IPS DF 6.9 (cell line): ENCODE results near the gene MBIP.
"Not testable (repeated sequence)": the region's sequence is repeated elsewhere in the genome, so short reads cannot be mapped to it uniquely, and the experiment has no call there.

ENCODE experiments used
- DNase-seq: peaks from one replicate; pipeline ENCODE4 v3.0.0-alpha.2; 2013; ENCODE audit warnings: low read depth, low spot score
- H3K27ac ChIP-seq: one replicate; pipeline ENCODE4 v1.5.1; 2013; ENCODE audit warnings: low read length, control low read depth
- H3K27me3 ChIP-seq: 2 replicates; pipeline ENCODE4 v1.6.1; 2013; ENCODE audit warnings: mild to moderate bottlenecking, low read length; ENCODE audit not compliant: control insufficient read depth, insufficient read depth
- H3K36me3 ChIP-seq: 2 replicates; pipeline ENCODE4 v1.6.1; 2013; ENCODE audit warnings: low read length; ENCODE audit not compliant: control insufficient read depth, insufficient read depth
- H3K4me1 ChIP-seq: 2 replicates; pipeline ENCODE4 v1.6.1; 2013; ENCODE audit warnings: low read length; ENCODE audit not compliant: control insufficient read depth, insufficient read depth
- H3K4me3 ChIP-seq: 2 replicates; pipeline ENCODE4 v1.5.1; 2013; ENCODE audit warnings: mild to moderate bottlenecking, low read length
- H3K9me3 ChIP-seq: 2 replicates; pipeline ENCODE4 v1.6.1; 2013; ENCODE audit warnings: low read length, inconsistent platforms; ENCODE audit not compliant: control insufficient read depth, insufficient read depth
- WGBS: extraction: QIAGEN DNeasy Blood & Tissue Kit; methylation state at CpG from one replicate; pipeline ENCODE4 v1.1.7; 2013; ENCODE audit warnings: mixed read lengths, missing lambda C conversion rate; ENCODE audit not compliant: insufficient read length, insufficient coverage; 5-methylcytosine and 5-hydroxymethylcytosine counted together

The MBIP gene

DNA sequence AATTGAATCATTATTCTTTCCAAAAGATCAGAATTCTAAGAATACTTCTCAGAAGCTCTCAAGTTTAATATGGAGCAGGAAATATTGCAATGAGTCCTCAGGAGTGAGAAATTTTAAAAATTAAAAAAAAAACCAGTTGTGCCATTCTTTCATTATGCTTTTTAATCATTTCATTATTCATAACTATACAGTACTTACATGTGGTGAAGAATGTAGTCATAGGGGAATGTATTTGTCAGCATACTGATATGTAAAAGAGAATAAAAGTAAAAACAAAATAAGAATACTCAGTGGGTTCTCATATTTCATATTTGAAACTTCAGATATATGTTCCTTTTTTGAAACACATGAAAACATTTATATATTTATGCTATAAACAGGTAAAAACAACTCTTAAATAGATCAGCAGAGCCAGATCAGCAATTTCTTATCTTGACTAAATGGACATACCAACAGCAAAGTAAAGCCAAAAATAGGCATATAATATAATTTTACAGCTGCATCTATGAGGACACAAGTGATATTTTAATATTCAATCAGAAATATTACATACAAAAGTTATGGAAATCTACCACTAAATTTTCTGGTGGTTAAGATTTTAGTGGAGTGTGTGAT lies 19.9 kb upstream of the MBIP start:
- H3K27me3 ChIP-seq: no peaks in the 10 kb centered on the region
- no peak for DNase-seq

DNA sequence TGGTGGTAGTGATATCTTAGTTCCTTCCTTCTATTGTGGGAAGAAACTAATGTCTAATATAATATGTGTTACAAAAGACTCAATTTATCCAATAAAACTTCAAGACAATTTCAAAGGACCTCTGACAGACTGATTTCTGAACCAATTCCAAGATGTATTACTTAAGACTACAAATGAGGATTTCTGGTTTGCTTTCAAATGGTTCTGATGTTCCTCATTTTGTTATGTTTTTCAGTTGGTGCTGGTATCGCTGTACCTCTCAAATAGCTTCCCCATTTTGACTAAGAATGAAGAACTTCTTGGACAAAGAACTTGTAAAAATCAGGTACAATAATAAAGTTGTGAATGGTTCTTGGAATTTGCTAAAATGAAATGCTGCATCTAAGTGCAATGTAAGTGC lies 19.4 kb upstream of the MBIP start:
- H3K27ac ChIP-seq: no peak overlapping the region
- H3K36me3 ChIP-seq: no peaks in the 10 kb centered on the region
- H3K27me3 ChIP-seq: no peaks in the 10 kb centered on the region
- H3K4me3 ChIP-seq: no peak overlapping the region
- H3K4me1 ChIP-seq: no peaks in the 10 kb centered on the region
- no peak for DNase-seq
- WGBS: no CpG with 5 or more reads among the region's 1 CpG
- no peaks in the 10 kb centered on the region for H3K9me3 ChIP-seq

More for the DNA sequence above, 19.9 kb upstream of the MBIP start:
- Histone ChIP-seq H3K9me3 (no peaks in the 10 kb centered on the region), H3K27ac (no peak overlapping the region), H3K36me3 (no peaks in the 10 kb centered on the region), H3K4me1 (no peaks in the 10 kb centered on the region), H3K4me3 (no peak overlapping the region)

DNA sequence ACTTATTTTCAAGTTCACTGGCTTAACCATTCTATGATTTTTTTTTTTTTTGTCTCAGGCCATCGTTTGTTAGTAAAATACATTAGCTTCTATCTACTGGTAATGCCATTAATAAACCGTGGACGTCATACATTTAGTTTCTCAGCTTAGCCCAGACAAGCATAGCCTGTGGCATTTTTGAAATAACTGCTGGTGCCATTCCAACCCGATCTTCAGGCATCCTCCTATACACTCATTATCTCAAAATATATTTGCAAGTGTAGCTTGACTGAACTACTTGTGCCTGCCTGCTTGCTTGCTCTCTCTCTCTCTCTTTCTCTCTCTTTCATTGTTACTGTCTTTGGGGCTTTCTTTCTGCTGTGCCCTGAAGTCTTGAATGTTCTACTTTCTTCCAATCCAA lies 12.7 kb upstream of the MBIP start:
- no peak overlapping the region for H3K4me3 ChIP-seq
- no peaks in the 10 kb centered on the region for H3K27me3 ChIP-seq
- H3K4me1 ChIP-seq: no peaks in the 10 kb centered on the region
- no peak overlapping the region for H3K27ac ChIP-seq
- no peak for DNase-seq
- H3K9me3 ChIP-seq: no peaks in the 10 kb centered on the region
- no peaks in the 10 kb centered on the region for H3K36me3 ChIP-seq
- no CpG with 5 or more reads among the region's 4 CpGs for WGBS

DNA sequence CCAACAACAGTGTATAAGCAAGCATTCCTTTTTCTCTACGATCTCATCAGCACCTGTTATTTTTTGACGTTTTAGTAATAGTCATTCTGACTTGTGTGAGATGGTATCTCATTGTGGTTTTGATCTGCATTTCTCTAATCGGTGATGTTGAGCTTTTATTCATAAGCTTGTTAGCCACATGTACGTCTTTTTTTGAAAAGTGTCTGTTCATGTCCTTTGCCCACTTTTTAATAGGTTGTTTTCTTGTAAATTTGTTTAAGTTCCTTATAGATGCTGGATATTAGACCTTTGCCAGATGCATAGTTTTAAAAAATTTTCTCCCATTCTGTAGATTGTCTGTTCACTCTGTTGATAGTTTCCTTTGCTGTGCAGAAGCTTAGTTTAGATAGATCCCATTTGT lies 7.1 kb upstream of the MBIP start:
- H3K4me3 ChIP-seq, H3K9me3 ChIP-seq, DNase-seq, H3K27ac ChIP-seq, H3K36me3 ChIP-seq, H3K4me1 ChIP-seq, H3K27me3 ChIP-seq: not testable (repeated sequence)
- no CpG with 5 or more reads among the region's 4 CpGs for WGBS

DNA sequence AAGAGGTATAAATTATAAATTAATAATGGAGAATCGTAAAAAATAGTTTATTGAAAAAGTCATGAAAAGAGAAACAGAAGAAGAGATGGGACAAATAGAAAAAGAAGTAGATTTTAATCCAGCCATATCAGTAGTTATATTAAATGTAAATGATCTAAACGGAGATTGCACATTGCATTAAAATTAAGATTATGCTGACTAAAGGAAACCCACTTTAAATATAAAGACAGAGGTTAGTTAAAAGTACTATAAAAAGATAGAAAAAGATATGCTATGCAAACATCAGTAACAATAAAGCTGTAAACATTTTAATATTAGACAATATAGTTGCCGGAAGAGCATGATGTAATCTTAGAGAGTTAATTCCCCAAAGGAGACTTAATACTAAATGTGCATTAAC lies 5.4 kb upstream of the MBIP start:
- WGBS: 100% methylated on average over 1 of the region's 3 CpGs

DNA sequence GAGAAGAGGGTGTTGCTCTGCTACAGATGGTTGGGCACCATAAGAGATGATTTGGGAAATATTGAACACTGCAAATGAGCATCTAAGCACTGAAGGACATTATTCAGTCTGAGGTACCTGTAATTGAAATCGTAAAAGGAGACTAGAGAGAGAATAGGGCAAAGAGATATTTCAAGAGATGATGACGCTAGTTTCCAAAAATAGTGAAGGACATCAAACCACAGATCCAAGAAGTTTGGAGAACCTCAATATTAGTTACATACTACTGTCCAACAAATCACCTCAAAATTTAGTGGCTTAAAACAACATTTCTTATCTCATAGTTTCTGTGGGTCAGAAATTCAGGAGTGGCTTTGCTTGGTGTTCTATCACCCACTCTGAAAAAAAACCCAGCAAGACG lies 4.5 kb upstream of the MBIP start:
- no CpG with 5 or more reads among the region's 3 CpGs for WGBS
- H3K27ac ChIP-seq: no peak overlapping the region
- H3K4me1 ChIP-seq: no peaks in the 10 kb centered on the region
- no peaks in the 10 kb centered on the region for H3K36me3 ChIP-seq
- no peak for DNase-seq
- no peaks in the 10 kb centered on the region for H3K27me3 ChIP-seq
- no peak overlapping the region for H3K4me3 ChIP-seq
- no peaks in the 10 kb centered on the region for H3K9me3 ChIP-seq

More for the DNA sequence above, 5.4 kb upstream of the MBIP start:
- no peaks in the 10 kb centered on the region for H3K4me1 ChIP-seq
- no peaks in the 10 kb centered on the region for H3K27me3 ChIP-seq
- H3K4me3 ChIP-seq: no peak overlapping the region
- no peaks in the 10 kb centered on the region for H3K36me3 ChIP-seq
- no peaks in the 10 kb centered on the region for H3K9me3 ChIP-seq
- no peak for DNase-seq
- no peak overlapping the region for H3K27ac ChIP-seq

DNA sequence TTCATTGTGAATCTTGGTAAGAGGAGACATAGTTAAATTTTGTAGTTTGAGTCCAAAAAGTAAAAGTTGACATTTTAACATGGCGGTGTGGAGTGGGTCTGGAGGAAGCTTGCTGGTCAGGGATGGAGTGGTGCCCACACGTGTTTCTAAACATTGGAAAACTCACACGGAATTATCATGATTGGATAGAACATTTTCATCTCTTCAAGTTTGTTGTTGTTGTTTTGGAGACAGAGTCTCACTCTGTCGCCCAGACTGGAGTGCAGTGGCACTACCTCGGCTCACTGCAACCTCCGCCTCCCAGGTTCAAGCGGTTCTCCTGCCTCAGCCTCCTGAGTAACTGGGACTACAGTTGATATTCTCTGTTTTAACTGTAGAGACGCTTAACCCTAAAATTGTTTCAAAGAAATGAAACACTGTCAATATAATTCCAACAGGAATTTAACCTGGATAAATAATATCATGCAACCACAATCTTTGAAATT lies 502 bp upstream of the MBIP start:
- H3K9me3 ChIP-seq: no peaks in the 10 kb centered on the region
- H3K27ac ChIP-seq: no peak overlapping the region
- no peaks in the 10 kb centered on the region for H3K36me3 ChIP-seq
- no peak for DNase-seq
- H3K27me3 ChIP-seq: no peaks in the 10 kb centered on the region
- H3K4me3 ChIP-seq: peak overlapping the region; percentile 96; the same call in 1 of the 2 replicates
- no CpG with 5 or more reads among the region's 8 CpGs for WGBS
- H3K4me1 ChIP-seq: no peaks in the 10 kb centered on the region

DNA sequence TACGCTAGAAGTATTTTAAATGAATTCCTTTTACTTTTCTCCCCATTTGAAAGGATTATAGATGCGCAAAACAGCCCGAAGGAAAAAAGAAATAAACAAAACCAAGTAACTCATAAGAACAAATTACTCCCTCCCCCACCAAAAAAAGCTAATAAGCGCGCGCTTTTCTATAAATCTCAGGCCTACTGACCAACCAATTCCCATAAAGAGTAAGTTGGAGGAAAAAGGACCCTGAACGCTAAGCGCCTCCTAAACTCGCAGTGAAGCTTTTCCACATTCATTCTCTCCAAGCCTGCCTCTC lies 588 bp downstream of the MBIP start:
- Histone ChIP-seq H3K9me3 (no peaks in the 10 kb centered on the region), H3K36me3 (no peaks in the 10 kb centered on the region), H3K4me1 (peaks cover 2% of the 10 kb centered on the region; the same call in 1 of the 2 replicates), H3K27me3 (no peaks in the 10 kb centered on the region), H3K4me3 (peak overlapping the region; percentile 96), H3K27ac (no peak overlapping the region)
- no CpG with 5 or more reads among the region's 9 CpGs for WGBS
- no peak for DNase-seq

DNA sequence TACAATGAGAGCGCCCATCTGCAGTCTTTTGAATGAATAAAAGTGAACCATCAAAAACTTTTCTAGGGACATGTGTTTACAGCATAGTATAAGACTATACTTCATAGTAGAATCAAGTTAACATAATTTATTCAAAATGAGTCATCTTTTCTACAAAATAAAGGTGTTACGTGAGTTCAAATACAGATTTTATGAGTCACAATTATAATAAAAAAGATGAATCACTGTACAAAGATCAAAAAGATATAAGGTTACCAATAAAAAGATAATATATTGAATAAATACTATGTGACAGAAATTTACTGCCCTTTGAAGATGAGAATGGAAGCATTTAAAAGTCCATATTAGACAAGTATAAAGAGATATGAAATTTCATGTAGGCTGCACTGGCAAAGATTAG lies 2.8 kb downstream of the MBIP start:
- Histone ChIP-seq H3K27me3 (no peaks in the 10 kb centered on the region), H3K36me3 (no peaks in the 10 kb centered on the region), H3K4me3 (no peak overlapping the region), H3K9me3 (no peaks in the 10 kb centered on the region), H3K4me1 (peaks cover 2% of the 10 kb centered on the region; the same call in 1 of the 2 replicates), H3K27ac (no peak overlapping the region)
- DNase-seq: no peak
- WGBS: no CpG with 5 or more reads among the region's 2 CpGs

DNA sequence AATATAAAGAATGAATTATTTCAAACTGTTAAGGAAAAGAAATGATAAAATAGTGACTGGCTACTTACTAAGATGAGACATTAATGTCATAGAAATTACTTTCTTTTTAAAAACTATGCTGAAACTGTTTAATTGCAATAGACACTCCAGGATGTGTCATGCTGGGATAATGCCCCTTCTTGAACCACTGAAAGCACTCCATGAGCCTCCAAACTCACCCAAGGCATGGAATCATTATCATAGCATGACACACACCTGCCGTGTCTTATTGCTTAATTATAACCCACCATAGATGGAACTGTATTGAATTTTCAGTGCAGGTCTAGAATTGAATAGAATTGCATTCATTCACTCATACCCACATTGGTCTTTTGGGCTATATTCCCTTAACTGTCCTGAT lies 4.3 kb downstream of the MBIP start:
- no CpG with 5 or more reads among the region's 1 CpG for WGBS
- H3K27me3 ChIP-seq: no peaks in the 10 kb centered on the region
- H3K36me3 ChIP-seq: no peaks in the 10 kb centered on the region; the same call in 1 of the 2 replicates
- H3K27ac ChIP-seq: no peak overlapping the region
- H3K9me3 ChIP-seq: no peaks in the 10 kb centered on the region
- H3K4me1 ChIP-seq: peaks cover 2% of the 10 kb centered on the region; the same call in 1 of the 2 replicates
- H3K4me3 ChIP-seq: no peak overlapping the region
- no peak for DNase-seq

DNA sequence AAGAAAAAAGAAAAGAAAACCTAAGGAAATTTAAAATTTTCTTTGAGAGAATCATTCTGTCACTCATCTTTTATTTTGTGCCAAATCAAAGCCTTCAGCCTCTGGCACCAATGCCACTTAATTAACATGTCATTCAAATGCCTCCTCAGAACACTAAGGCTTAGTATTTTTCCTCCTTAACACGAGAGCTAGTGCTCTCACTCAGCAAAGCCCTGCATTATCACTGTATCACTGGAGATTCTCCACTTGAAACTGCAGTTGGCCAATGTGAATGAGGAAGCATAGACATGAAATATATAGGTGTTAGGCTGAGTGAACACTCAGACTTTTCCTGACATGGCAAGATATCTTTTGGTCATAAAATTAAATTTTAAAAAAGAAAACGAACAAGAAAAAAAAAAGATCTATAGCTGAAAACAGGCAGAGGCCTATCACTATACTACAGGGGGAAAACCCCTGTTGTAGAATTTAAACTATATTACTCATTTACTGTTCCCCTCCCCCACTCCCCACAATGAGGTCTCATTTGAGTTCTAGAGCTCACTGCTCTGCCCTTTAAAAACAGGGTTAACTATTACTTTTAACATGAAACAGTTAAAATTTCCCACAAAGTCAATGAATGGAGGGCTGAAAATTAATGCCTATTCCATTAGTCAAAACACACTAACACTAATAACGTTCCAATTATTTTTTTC lies 5.1 kb downstream of the MBIP start:
- no peaks in the 10 kb centered on the region for H3K27me3 ChIP-seq
- 100% methylated on average over 1 of the region's 3 CpGs for WGBS
- H3K36me3 ChIP-seq: no peaks in the 10 kb centered on the region; the same call in 1 of the 2 replicates
- DNase-seq: no peak
- peaks cover 2% of the 10 kb centered on the region; the same call in 1 of the 2 replicates for H3K4me1 ChIP-seq
- H3K27ac ChIP-seq: no peak overlapping the region
- no peak overlapping the region for H3K4me3 ChIP-seq
- no peaks in the 10 kb centered on the region for H3K9me3 ChIP-seq
